HK-2 (cell line): ENCODE results near the gene NATD1.

ENCODE experiments used
- DNase-seq: peaks from one replicate; pipeline ENCODE4 v3.0.0-alpha.2; 2018; ENCODE audit not compliant: unreplicated experiment

Gene NATD1

GRCh38 chr17:21289902-21290571, 36.8 kb upstream of the NATD1 start:
- DNase-seq, result no peak

GRCh38 chr17:21289175-21289901, 36.1 kb upstream of the NATD1 start:
- DNase-seq, result no peak

GRCh38 chr17:21288571-21289017, 35.4 kb upstream of the NATD1 start:
- DNase-seq, result no peak

- DNase-seq, result peak; percentile 97
Measured at GRCh38 chr17:21287703-21288449, 34.7 kb upstream of the NATD1 start.

- DNase-seq, result no peak
Measured at GRCh38 chr17:21286909-21287702, 33.9 kb upstream of the NATD1 start.

- peak; percentile 90 for DNase-seq
Measured at GRCh38 chr17:21286066-21286770, 33.0 kb upstream of the NATD1 start.

- DNase-seq, result peak; percentile 59
Measured at GRCh38 chr17:21285164-21286065, 32.2 kb upstream of the NATD1 start.

- DNase-seq, result peak; percentile 98
Measured at GRCh38 chr17:21284319-21285163, 31.3 kb upstream of the NATD1 start, which contains the start of gene MAP2K3. TSS of gene MAP2K3 (plus strand) at chr17:21284711. CDS start at chr17:21284921, 210 bp downstream.

GRCh38 chr17:21283482-21284318, 30.5 kb upstream of the NATD1 start:
- DNase-seq, result no peak

GRCh38 chr17:21282850-21283249, 29.6 kb upstream of the NATD1 start:
- DNase-seq, result no peak

GRCh38 chr17:21282231-21282630, 29.0 kb upstream of the NATD1 start:
- DNase-seq, result peak; percentile 73

- DNase-seq, result peak; percentile 89
Measured at GRCh38 chr17:21280081-21280518, 26.9 kb upstream of the NATD1 start.

GRCh38 chr17:21279582-21279981, 26.4 kb upstream of the NATD1 start:
- no peak for DNase-seq

GRCh38 chr17:21279198-21279535, 26.0 kb upstream of the NATD1 start:
- no peak for DNase-seq

GRCh38 chr17:21278450-21279197, 25.4 kb upstream of the NATD1 start:
- no peak for DNase-seq

GRCh38 chr17:21277332-21277731, 24.1 kb upstream of the NATD1 start:
- no peak for DNase-seq

GRCh38 chr17:21276264-21276588, 23.0 kb upstream of the NATD1 start:
- no peak for DNase-seq
